ENCODE data around the gene TGFB1. TPM values are rescaled to one million over a fixed set of nuclear protein-coding genes. Genes with fewer than 3 reads are reported as not detected.
A peak's percentile ranks its signal among the peaks of the same experiment; 100 is the strongest.

TGFB1 gene
- total RNA-seq, 1 donor from 2014 or later, result 125 TPM

DNA sequence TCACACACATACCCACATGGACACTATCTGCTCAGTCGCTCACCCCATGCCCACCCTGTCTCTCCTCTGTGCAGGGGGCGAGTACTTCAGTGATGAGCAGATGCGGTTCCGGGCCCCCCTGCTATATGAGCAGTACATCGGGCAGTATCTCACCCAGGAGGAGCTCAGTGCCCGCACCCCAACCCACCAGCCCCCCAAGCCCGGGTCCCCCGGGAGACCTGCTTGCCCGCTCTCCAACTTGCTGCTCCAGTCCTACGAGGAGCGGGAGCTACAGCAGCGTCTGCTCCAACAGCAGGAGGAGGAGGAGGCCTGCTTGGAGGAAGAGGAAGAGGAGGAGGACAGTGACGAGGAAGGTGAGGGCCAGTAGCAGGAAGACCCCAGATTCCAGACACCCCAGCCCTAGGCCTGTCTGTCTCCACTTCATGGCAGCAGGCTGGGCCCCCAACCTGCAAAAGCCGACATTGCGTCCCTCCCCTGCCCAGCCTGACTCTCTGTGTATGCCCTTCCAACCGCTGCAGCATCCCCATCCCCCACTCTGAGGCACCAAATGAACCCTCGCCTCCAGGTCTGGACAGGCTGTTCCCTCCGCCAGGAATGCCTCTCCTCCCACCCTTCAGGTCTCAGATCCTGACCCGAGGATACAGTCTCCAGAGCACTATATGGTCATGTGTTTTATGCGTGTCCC lies 34.1 kb downstream of the TGFB1 start:
- Mint-ChIP-seq H3K27me3 (no peaks in the 10 kb centered on the region), H3K27ac (peak overlapping the region; percentile 37), H3K4me3 (no peak overlapping the region), H3K4me1 (peaks cover 18% of the 10 kb centered on the region), H3K9me3 (no peaks in the 10 kb centered on the region), H3K36me3 (ENCODE audit: low read depth) (peaks cover 66% of the 10 kb centered on the region)
- DNase-seq, result no peak
- intact Hi-C loops (cut with micrococcal nuclease), result no loop called here

DNA sequence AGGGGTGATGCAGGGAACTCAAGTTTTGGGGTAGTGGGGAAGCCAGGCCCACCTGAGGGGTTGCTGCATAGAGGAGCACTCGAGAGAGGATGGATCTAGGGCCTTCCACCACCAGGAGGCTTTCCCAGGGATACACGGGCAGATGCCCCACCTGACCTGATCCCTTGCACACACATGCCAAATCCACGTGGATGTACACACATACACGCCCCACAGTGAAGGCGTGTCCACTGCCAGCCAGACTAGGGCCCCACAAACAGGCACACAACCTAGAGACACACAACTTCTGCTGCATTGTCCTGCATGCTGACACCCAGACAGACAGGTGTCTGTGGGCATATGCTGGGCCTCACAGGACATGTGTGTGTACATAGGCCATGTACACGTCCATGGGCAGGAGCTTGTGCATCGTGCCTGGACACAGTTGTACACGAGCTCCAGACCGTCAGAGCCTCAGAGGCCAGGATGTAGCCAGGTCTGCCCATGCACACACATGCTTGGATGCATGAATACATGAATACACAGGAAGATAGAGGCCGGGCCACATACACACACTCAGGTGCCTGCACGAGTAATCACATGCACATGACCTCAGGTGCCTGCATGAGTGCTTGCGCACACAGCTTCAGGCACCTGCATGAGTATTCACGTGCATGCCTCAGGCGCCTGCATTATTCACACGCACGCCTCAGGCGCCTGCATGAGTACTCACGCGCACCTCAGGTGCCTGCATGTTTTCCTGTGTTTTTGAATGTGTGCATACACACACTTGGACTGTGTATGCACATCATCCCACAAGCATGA lies 34.8 kb downstream of the TGFB1 start:
- H3K4me1 Mint-ChIP-seq, result peaks cover 15% of the 10 kb centered on the region
- no peaks in the 10 kb centered on the region for H3K27me3 Mint-ChIP-seq
- no peak overlapping the region for H3K27ac Mint-ChIP-seq
- peaks cover 65% of the 10 kb centered on the region for H3K36me3 Mint-ChIP-seq (ENCODE audit: low read depth)
- no peak for DNase-seq
- H3K9me3 Mint-ChIP-seq, result no peaks in the 10 kb centered on the region
- H3K4me3 Mint-ChIP-seq, result no peak overlapping the region
- intact Hi-C loops (cut with micrococcal nuclease), result no loop called here

DNA sequence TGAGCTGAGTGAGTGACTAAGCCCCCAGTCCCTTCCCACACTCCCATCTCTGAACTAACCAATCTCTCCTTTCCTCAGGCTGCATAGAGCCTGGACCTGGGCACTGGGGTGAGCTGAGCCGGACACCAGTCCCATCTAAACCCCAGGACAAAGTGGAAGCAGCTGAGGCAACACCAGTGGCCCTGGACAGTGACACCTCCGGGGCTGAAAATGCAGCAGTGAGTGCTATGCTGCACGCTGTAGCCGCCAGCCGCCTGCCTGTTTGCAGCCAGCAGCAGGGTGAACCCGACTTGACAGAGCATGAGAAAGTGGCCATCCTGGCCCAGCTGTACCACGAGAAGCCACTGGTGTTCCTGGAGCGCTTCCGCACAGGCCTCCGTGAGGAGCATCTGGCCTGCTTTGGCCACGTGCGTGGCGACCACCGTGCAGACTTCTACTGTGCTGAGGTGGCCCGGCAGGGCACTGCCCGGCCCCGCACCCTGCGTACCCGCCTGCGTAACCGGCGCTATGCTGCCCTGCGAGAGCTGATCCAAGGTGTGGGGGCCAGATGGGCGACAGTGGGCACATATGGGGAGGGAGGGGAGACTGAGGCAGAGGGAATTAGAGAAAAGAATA lies 37.3 kb downstream of the TGFB1 start:
- no peak overlapping the region for H3K4me3 Mint-ChIP-seq
- H3K27me3 Mint-ChIP-seq, result no peaks in the 10 kb centered on the region
- intact Hi-C loops (cut with micrococcal nuclease), result no loop called here
- H3K27ac Mint-ChIP-seq, result no peak overlapping the region
- DNase-seq, result no peak
- no peaks in the 10 kb centered on the region for H3K9me3 Mint-ChIP-seq
- peaks cover 63% of the 10 kb centered on the region for H3K36me3 Mint-ChIP-seq (ENCODE audit: low read depth)
- H3K4me1 Mint-ChIP-seq, result peaks cover 13% of the 10 kb centered on the region

DNA sequence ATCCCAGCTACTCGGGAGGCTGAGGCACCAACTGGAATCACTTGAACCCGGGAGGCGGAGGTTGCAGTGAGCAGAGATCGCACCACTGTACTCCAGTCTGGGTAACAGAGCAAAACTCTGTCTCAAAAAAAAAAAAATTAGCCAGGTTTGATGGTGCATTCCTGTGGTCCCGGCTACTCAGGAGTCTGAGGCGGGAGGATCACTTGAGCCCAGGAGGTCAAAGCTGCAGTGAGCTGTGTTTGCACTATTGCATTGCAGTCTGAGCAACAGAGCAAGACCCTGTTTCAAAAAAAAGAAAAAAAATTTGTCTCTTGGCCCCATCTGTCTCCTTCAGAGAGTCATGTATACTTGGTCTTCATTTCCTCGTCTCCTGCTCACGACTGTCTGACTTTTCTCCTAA lies 42.1 kb downstream of the TGFB1 start:
- Mint-ChIP-seq H3K4me1 (peaks cover 48% of the 10 kb centered on the region), H3K36me3 (ENCODE audit: low read depth) (peaks cover 40% of the 10 kb centered on the region), H3K27ac (no peak overlapping the region), H3K4me3 (peak overlapping the region; percentile 99), H3K9me3 (no peaks in the 10 kb centered on the region), H3K27me3 (no peaks in the 10 kb centered on the region)
- DNase-seq, result no peak
- intact Hi-C loops (cut with micrococcal nuclease), result loop anchor here (2.0 kb wide), 1 partner anchor 15 kb away; no protein-coding TSS in a partner anchor

DNA sequence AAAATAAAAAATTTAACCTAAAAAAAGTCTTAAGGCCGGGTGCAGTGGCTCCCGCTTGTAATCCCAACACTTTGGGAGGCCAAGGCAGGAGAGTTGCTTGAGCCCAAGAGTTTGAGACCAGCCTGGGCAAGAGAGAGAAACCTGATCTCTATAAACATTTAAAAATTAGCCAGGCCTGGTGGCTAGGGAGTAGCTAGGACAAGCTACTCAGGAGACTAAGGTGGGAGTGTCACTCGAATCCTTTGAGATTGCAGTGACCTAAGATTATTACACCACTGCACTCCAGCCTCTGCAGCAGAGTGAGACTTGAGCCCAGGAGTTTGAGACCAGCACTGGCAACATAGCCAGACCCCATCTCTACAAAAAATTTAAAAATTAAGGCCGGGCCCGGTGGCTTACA lies 42.6 kb downstream of the TGFB1 start:
- Mint-ChIP-seq H3K9me3 (no peaks in the 10 kb centered on the region), H3K4me1 (peaks cover 53% of the 10 kb centered on the region), H3K36me3 (ENCODE audit: low read depth) (peaks cover 40% of the 10 kb centered on the region), H3K27me3 (no peaks in the 10 kb centered on the region), H3K27ac (no peak overlapping the region), H3K4me3 (peak overlapping the region; percentile 99)
- intact Hi-C loops (cut with micrococcal nuclease), result loop anchor here (2.0 kb wide), 1 partner anchor 14 kb away; no protein-coding TSS in a partner anchor
- peak; percentile 58 for DNase-seq

DNA sequence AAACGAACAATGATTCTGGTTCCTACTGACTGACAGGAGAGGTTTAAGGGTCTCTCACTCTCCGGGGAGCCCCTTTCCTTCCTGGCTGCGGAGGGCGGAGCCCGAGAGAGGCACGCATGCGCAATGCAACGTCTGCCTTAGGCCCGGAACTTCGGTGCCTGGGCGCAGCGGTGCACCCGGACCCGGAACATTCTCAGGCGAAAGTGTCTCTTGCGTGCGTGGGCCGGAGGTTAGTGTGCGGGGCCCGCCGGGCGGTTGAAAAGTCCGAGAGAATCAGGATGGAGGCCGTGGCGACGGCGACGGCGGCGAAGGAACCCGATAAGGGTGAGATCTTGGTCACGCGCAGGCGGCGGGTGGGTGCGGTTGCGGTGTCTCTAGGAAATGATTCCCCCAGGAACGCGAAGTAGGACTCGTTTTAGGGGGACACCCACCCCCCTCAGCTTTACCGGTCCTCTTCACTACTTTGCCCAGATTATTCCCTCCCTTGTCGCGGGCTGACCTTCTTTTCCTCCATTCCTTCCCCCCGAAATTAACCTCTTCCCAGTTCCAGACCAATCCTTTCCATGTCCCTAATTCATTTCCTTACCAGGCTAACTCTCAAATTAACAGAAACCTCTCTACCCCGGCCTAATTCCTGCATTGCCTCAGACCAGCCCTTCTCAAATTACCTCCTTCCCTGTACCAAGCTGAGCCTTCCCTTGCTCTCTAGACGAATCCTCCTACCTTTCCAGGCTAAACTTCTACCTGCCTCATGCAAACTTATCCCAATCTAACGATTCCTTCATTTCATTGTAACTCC lies 43.5 kb downstream of the TGFB1 start, which contains the start of gene CCDC97:
CCDC97 (plus strand) TSS at position 140 of the 799 bp plus-strand sequence; CDS start at position 279, 139 bp downstream.
- Mint-ChIP-seq H3K27ac (peak within 1 kb of the TSS; percentile 98), H3K4me3 (peak within 1 kb of the TSS; percentile 99), H3K9me3 (no peaks in the 10 kb centered on the region), H3K4me1 (peaks cover 60% of the 10 kb centered on the region), H3K27me3 (no peaks in the 10 kb centered on the region), H3K36me3 (ENCODE audit: low read depth) (peaks cover 46% of the 10 kb centered on the region)
- DNase-seq, result peak; percentile 97
- intact Hi-C loops (cut with micrococcal nuclease), result loop anchor here (1.0 to 2.0 kb wide), 2 partner anchors 13 to 17 kb away; no protein-coding TSS in a partner anchor

DNA sequence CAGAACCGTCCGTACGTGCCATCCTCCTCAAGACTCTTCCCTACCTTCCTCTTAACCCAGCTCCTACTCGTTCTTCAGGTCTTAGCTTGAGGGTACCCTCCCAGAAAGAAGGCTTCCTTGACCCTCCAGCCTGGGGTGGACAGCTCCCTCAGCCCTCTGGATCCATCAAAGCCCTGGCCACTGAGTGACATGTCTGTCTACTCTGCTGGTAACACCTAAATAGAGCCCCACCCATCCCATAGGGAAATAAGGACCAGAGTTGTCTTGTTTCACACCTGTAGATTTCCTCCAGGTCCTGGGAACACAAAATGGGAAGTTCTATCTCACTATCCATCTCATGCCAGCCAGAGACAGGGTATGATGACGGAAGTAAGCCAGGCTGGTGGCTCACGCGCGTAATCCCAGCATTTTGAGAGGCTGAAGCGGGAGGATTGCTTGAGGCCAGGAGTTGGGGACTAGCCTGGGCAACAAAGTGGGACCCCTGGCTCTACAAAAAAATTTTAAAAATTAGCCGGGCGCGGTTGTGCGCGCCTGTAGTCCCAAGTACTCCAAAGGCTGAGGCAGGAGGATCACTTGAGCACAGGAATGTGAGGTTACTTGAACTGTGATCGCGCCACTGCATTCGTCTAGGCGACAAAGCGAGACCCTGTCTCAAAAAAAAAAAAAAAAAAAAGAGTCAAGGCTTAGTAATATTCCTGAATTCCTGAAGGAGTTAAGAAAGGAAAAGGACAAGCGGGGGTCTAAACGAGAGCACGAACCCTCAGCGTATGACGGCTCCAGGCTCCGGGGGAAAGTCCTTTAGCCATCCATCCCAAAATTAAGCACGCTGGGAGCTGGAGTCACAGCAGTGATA lies 44.3 kb downstream of the TGFB1 start:
- H3K4me1 Mint-ChIP-seq, result peaks cover 68% of the 10 kb centered on the region
- intact Hi-C loops (cut with micrococcal nuclease), result loop anchor here (1.0 to 2.0 kb wide), 4 partner anchors 13 to 183 kb away; partner anchors contain the start of gene TGFB1
- H3K36me3 Mint-ChIP-seq (ENCODE audit: low read depth), result peaks cover 52% of the 10 kb centered on the region
- DNase-seq, result peak; percentile 75
- H3K27me3 Mint-ChIP-seq, result no peaks in the 10 kb centered on the region
- peak overlapping the region; percentile 98 for H3K27ac Mint-ChIP-seq
- H3K4me3 Mint-ChIP-seq, result peak overlapping the region; percentile 99
- H3K9me3 Mint-ChIP-seq, result no peaks in the 10 kb centered on the region

DNA sequence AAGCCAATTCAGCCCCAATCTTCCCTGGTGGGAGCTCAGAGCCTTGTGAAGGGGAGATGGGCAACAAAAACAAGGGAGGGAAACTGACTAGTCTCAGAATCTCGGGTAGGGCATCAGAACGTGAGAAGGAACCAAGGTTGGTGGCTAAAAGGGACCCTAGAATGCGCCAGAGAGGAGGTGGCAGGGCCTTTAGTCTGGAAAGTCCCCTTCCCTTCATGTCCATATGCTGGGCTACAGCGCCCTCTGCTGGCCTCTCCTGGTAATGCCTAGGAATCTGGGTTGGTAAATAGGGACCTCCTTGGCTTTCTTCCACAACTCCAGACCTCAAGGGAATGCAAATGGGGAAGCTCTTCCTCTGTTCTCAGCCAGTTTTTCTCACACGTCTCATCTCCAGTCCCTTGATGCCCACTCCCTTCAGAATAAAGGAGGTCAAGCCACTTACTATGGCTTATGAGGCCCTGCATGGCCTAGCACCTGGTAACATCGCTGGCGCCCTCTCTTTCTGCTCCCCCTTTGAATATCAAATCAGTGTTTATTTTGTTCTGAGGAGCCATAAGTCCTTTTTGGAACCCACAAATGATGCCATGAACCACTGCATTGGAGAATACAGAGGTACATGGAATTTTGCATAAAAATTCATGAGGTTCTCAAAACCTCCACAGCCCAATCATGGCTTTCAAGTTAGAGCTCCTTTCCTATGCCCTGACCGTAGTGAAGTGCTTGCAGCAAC lies 45.1 kb downstream of the TGFB1 start:
- intact Hi-C loops (cut with micrococcal nuclease), result loop anchor here (1.0 to 2.0 kb wide), 4 partner anchors 44 to 182 kb away; partner anchors contain the start of gene TGFB1
- Mint-ChIP-seq H3K4me3 (peak overlapping the region; percentile 99), H3K4me1 (peaks cover 75% of the 10 kb centered on the region), H3K27ac (peak overlapping the region; percentile 98), H3K27me3 (no peaks in the 10 kb centered on the region), H3K9me3 (no peaks in the 10 kb centered on the region), H3K36me3 (ENCODE audit: low read depth) (peaks cover 55% of the 10 kb centered on the region)
- peak; percentile 98 for DNase-seq

DNA sequence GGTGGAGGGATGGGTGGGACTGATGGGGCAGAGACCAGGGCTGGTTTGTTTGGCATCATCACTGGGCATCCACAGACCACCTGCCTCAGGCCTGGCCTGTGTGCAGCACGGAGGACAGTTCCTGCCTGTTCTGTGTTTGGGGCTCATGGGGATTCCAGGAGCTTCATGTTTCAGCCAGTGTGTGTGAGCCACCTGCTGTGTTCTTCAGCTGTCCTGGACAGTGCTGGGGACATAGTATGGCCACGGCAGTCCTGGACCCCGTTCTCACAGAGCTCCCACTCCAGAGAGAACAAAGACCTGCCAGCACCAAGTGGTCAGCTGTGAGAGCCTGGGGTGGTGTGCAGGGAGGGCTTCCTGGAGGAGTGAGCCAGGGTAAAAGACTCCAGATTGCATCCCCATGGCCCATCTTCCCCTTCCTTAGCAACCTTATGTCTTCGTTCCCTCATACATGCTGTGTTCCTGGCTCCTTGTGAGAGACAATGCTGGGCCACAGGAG lies 45.7 kb downstream of the TGFB1 start:
- Mint-ChIP-seq H3K4me1 (peaks cover 75% of the 10 kb centered on the region), H3K36me3 (ENCODE audit: low read depth) (peaks cover 53% of the 10 kb centered on the region), H3K9me3 (no peaks in the 10 kb centered on the region), H3K4me3 (peak overlapping the region; percentile 99), H3K27me3 (no peaks in the 10 kb centered on the region), H3K27ac (peak overlapping the region; percentile 98)
- DNase-seq, result peak; percentile 71
- intact Hi-C loops (cut with micrococcal nuclease), result loop anchor here (1.0 to 2.0 kb wide), 4 partner anchors 45 to 181 kb away; partner anchors contain the start of gene TGFB1

DNA sequence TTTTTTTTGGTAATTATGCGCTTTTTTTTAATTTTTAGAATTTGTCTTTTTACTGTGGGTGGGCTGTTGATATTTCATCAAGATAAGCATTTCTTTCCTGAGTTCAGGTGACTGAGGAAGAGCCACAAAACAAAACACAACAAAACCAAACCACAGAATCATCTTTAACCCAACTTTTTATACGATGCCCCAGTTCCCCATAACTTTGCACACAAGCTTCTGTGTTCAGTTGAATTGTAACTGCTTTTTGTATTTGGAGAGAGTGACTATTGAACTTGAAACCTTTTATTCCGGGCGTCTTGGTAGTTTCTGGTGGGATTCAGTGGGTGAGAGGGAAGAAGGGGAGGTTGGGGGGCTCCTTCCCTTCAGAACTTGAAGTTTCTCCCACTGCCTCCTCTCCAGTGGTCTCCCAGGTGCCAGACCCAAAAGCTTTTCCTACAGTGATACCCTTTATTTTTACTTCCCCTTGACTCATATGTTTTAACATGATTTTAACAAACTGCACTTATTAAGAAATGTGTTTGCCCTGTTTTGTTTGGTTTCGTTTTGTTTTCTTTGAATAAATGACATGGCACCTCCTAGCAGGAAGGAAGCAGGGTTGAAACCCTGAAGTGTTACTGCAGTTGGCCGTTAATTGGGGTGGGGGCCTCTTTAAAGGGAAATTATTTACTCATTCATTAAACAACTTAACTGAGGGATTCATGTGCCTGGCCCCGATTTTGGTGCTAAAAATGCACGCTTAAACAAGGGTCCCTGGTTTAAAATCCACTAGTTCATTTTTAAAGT lies 46.4 kb downstream of the TGFB1 start:
- DNase-seq, result peak; percentile 77
- Mint-ChIP-seq H3K4me1 (peaks cover 80% of the 10 kb centered on the region), H3K9me3 (no peaks in the 10 kb centered on the region), H3K4me3 (peak overlapping the region; percentile 67), H3K27ac (peak overlapping the region; percentile 98), H3K27me3 (no peaks in the 10 kb centered on the region), H3K36me3 (ENCODE audit: low read depth) (peaks cover 58% of the 10 kb centered on the region)
- intact Hi-C loops (cut with micrococcal nuclease), result no loop called here

Data from activated CD4-positive, alpha-beta T cell treated with anti-CD3 and anti-CD28 coated beads, Interleukin-2, amount 10 ng/mL, durations not matched to agents 24 days and 14 days (primary cell).